Right kidney (tissue), 1 donor: ENCODE results near the gene CUX1.
A peak's percentile ranks its signal among the peaks of the same experiment; 100 is the strongest.

ENCODE experiments used
- DNase-seq: peaks from one replicate; pipeline ENCODE4 v3.0.0-alpha.2; 2016

Gene CUX1

DNA sequence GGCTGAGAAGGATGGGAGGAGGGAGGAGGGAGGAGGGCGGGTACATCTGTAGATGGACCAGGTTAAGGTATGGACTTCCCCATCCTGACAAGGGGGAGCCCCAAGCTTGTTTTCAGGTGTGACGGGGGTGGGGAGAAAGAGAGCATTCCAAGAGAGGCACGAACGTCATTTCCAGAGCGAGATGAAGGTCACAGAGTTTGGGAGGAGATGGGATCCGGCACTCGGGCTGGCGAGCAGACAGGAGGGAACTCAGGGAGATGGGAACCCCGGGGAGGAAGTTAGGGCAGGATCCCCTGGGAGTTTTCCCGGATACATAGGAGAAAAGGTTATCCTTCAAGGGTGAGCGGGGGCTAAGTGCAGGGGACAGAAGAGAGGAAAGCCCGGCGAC is 118.8 kb downstream of the CUX1 start:
- no peak for DNase-seq

DNA sequence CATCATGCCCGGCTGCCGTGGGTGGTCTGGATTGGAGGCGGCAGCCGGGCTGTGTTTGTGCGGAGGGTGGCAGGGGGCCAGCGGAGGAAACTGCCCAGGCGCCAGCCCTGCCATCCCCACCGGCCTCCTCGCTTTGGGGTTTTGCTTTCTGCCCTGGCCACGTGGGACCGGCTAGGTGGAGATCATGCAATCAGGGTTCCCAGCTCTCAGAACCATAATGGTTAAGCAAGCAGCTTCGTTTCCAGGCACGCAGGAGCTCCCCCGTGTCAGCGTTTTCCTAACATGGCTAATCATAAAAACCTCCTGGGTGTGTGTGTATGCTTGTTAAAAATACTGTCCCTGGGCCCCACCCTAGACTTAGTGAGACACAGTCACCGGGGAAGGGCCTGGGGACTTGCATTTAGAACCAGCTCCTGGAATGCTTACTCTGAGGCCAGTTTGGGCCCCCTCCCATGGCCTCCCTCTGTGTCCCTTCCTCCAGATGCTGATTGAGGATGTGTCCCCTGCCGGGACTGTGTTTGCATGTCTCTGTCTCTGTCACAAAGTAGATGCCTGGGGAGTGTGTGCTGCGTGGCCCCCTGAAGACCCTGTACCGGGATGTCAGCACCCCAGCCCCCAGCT is 119.3 kb downstream of the CUX1 start:
- DNase-seq: peak; percentile 46

DNA sequence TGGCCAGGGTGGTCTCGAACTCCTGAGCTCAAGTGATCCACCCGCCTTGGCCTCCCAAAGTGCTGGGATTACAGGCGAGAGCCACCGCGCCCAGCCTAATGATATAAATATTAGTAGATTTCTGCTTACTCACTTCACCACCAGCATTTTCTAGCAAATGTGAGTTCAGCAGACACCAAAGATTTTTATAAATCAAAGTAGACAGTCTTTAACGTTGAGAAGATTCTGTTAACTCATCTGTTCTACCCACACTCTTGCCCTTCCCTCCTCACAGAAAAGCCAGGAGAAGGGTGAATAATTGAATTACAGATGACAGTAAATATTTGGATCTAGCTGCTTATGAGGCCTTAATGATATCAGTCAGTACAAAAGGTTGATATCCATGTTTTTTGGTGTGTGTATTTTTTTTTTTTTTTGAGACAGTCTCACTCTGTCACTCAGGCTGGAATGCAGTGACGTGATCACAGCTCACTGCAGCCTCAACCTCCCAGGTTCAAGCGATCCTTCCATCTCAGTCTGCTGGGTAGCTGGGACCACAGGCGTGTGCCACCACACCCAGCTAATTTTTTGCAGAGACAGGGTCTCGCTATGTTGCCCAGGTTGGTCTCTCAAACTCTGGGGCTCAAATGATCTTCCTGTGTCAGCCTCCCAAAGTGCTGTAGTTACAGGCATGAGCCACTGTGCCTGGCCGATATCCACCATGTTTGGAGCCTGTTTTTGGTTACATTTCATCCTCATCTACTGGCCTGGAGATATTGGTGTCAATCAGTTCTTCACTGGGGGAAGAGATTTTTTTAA is 120.5 kb downstream of the CUX1 start:
- DNase-seq: no peak

DNA sequence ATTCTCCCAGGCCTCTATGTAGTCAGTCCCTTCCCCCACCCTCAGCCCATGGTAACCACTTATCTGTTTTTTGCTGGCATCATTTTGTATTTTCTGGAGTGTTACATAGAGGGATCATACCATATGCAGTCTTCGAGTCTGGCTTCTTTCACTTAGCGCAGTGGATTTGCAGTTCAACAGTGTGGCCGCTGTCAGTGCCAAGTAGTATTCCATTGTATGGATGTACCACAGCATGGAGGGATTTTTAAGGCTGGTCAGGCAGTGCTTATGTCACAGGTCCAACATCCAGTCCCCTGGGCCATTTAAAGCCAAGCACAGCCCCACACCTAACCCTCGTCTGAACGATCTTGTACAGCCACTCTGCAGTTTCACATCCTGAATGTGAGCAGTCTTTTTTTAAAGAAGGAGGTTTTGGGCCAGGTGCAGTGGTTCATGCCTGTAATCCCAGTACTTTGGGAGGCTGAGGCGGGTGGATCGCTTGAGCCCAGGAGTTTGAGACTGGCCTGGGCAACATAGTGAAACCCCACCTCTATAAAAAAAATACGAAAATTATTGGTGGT is 121.8 kb downstream of the CUX1 start:
- no peak for DNase-seq

DNA sequence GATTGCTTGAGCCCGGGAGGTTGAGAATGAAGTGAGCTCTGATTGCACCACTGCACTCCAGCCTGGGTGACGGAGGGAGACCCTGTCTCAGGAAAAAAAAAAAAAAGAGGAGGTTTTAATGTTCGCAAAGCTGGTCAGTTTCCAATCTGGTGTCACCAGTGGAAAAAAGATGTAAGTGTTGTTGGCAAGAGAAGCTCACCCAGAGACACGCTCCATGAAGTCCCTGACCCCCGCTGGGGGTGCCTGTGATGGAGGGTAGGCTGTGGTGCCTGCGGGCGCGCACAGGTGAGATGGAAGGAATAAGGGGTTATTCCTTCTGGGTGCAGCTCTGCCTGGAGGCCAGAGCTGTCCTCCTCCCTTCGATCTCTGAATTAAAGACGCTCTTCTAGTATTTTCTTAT is 122.7 kb downstream of the CUX1 start:
- DNase-seq: no peak

GRCh38 chr7:101940830-101941229 is 123.4 kb downstream of the CUX1 start:
- DNase-seq: no peak

DNA sequence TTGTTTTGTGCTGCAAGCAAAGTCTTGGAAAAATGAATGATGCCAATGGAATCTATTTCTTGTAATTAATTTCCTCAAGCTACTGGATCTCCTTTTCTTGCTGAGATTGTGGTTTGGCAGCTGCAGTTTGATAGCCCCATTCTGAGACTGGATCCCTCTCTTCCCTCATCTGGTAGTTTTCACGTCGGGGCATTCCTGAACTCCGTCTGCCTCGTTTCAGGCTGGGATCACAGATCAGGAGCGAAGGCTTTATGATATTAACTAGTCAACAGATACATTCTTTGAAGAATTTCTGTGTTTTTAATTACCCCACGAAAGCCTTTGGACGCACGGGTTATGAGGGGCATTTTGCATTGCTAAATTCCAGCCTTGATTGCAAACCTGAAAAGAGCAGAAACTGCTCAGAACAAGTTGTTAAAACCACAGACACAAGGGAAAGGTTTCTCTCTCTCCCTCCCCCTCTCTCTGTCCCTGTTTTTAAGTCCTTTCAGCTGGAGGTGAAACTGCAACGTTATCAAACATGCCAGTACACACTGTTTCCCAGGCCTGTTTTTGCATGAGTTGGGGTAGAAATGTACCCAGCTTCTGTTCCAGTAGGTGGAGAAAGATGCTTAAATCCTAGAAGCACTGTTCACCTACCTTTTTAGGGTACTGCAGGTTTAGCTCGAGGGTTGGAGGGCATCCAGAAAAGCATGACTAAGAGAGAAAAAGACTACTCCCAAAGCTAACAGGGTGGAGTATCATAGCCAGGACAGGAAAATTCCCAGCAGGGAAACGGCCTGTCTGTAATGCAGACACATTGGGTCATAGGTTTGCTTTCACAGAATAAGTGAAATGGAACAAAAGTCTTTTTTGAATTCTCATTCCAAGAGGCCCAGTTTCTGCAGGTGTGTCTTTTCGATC is 124.3 kb downstream of the CUX1 start:
- no peak for DNase-seq

- DNase-seq: no peak
Measured at GRCh38 chr7:101942603-101943210, 125.3 kb downstream of the CUX1 start.

DNA sequence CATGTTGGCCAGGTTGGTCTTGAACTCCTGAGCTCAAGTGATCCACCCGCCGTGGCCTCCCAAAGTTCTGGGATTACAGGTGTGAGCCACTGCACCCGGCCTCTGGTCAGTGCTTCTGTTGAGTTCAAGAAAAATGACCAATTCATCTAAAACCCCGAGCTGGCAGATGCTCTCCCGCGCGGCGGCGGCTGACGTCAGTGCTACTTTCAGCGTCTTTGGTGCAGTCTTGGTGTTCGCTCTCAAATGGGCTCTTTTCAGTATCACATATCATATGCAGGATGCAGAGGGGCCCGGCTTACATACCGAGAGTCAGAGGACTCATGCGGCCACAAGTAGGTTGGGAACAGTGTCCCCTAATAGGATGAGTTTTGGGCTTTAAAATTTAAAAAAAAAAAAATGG is 125.9 kb downstream of the CUX1 start:
- DNase-seq: no peak

DNA sequence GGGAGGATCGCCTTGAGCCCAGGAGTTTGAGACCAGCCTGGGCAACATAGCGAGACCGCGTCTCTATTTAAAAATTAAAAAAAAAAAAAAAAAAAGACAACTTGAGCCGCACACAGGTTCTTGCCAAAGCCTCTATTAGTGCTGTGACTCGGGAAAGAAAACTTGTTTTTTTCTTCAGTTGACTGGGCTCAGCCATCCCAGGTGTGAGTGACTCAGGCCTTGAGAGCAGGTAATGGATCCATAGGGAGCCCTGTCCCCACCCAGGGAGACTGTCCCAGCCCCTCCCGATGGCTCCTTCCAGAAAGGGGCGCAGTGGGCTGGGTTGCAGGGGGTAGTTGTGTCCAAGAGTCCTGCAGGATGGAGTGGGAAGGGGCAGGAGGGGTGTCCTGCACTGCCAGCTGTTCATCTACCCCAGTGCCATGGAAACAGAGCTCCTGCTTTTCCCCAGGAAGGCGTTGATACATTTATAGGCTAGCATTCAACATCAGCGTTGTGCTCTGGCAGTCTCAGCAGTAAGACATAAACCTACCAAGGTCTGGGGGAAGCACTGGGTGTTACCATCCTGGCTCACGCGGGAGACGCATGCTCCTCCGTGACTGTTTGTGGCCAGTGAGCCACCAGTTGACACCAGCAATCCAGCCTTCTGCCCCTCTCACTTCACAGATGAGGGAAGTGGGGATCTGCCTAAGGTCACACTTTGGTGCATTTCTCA is 126.6 kb downstream of the CUX1 start:
- DNase-seq: no peak

DNA sequence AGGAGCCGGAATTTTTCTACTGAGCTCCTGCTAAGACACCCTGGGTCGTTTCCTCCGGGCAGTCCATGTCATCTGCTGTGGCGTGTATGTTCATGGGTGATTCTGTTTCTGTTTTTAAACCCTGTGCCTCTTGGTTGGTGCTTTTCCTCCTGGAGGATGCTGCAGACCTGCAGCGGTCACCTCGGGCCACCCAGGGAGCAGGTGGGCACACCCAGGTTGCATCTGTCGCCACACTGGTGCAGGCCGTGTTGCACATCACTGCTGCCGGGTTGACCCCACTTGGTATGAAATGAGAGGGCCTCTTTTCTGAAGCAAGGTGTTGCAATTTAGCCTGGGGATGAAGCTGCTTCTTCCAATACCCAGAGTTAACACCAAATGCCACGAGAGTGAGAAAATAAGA is 127.2 kb downstream of the CUX1 start:
- DNase-seq: no peak

- DNase-seq: no peak
Measured at GRCh38 chr7:101945034-101945758, 127.8 kb downstream of the CUX1 start.

GRCh38 chr7:101947899-101948298 is 130.5 kb downstream of the CUX1 start:
- DNase-seq: no peak

DNA sequence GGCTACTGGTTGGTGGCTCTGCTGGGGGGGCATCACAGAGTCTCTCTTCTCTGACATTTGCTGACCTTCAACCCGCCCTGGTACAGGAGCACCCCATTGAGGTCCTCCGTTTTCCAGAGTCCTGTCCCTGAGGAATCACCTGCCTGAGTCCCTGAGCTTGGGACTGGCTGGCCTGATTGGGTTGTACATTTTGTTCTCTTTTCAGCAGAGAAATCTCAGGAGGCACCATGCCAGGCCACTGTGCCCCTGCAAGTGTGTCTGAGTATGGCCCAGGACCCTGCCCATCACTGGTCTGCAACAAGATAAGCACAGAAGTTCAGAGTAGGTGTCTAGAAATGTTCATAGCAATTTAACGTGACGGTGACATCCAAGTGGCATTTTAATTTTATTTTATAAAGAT is 131.2 kb downstream of the CUX1 start:
- no peak for DNase-seq

DNA sequence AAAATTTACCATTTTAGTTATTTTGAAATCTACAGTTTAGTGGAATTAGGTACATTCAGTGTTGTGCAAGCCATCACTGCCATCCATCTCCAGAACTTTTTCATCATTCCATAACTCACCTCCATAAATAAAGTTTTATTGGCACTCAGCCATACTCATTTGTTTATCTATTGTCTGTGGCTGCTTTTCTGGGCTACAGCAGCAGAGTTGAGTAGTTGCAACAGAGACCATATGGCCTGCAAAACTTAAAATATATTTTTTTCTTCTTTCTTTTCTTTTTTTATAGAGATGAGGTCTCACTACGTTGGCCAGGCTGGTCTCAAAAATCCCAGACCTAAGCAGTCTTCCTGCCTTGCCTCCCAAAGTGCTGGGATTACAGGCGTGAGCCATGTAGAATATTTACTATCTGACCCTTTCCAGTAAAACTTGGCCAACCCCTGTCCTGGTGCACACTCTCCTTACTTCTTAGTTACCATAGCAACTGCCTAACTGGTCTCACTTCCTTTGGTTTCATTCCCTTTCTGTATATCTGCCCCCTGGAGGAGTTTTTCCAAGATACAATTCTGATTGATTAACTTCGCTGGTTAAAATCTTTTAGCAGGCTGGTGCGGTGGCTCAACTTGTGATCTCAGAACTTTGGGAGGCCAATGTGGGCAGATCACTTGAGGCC is 133.2 kb downstream of the CUX1 start:
- no peak for DNase-seq

DNA sequence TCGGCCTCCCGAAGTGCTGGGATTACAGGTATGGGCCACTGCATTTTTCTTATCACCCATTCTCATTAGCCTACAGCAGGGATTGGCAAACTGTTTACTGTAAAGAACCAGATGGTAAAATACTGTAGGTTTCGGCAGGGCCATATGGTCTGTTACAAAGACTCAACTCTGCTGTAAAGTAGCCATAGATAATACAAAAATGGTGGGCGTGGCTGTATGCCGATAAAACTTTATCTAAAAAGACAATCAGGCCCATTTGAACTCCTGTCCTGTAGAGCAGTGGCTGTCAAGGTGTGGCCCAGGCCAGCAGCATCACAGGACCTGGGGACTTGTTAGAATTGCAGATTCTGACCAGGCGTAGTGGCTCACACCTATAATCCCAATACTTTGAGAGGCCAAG is 134.3 kb downstream of the CUX1 start:
- no peak for DNase-seq

DNA sequence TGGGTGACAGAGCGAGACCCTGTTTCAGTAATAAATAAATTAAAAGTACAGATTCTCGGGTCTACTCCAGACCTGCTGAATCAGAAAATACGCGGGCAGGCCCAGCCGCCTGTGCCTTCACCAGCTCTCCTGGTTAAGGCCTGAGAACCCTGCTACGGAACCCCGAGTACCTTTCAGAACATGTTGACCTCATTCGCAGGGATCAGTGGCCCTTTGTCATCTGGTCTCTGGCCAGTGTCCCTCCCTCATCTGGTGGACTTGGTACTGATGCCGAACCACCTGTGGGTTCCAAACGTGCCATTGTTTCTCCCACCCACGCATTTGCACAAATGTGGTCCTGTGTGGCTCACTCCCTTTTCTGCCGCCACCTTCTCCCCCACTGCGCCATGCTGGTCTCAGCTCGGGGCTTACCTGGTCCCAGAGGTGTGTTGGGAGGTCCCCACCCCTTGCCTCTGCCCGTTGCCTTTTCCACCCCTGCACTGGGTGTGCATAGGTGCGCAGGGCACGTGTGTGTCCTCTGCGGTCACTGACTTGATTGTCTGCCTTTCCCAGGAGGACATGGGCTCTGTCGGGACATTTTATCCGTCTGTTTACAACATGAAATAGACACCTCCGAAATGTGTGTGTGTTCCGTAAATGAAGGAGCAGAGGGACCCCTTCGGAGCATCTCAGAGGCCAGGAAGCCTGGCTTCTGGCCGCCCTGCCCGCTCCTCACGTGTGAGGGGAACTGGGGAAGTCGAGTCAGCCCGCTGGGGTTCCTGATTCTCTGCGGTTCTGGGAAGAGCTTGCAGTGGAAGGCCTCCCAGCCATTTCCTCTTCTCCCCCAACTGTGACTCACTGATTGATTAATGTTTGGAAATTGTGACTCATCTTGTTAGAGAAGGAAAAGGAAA is 135.2 kb downstream of the CUX1 start:
- no peak for DNase-seq

DNA sequence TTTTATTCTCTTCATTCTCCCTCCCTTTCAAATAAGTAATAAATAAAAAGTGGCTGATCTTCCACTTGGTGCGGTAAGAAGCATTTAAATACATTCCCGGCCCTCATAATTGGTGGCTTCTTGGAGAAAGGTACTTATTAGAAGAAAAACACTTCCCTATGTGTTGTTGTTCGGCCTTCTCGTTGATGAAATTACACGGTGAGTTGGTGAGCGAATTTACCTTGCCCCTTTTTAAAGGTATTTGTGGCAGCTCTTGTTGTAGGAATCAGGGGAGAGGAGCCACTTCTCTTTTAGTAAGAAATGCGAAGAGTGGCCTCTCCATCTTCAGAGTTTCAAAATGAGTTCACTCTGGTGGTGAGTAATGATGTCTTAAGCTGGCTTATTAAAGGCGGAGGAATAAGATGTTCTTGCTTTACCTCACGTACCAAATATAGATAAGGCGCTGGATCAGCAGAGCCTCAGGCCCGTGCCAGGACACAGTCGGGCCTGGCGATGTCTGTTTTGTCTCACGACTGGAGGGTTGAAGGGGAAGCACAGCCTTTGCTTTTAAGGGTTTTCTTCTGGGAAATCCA is 135.9 kb downstream of the CUX1 start:
- no peak for DNase-seq

GRCh38 chr7:101954499-101954898 is 137.1 kb downstream of the CUX1 start:
- DNase-seq: no peak
